H9 (cell line): ENCODE measurements around the gene CETN1. TPM values are rescaled to one million over a fixed set of nuclear protein-coding genes. Genes with fewer than 3 reads are reported as not detected.

Experiments
- DNase-seq: peaks from one replicate; pipeline ENCODE4 v3.0.0-alpha.2; 2017
- H2AFZ ChIP-seq: one replicate; pipeline ENCODE4 v1.6.1; 2013; ENCODE audit warnings: mild to moderate bottlenecking, low read length, control low read depth, moderate library complexity
- H2AK5ac ChIP-seq: 2 replicates; pipeline ENCODE4 v1.6.1; 2013; ENCODE audit warnings: low read length, control low read depth, mixed read lengths; ENCODE audit not compliant: insufficient read length
- H2BK120ac ChIP-seq: one replicate; pipeline ENCODE4 v1.6.1; 2013; ENCODE audit warnings: low read depth, mild to moderate bottlenecking, low read length, control low read depth, inconsistent platforms; ENCODE audit not compliant: poor library complexity, severe bottlenecking
- H2BK12ac ChIP-seq: 2 replicates; pipeline ENCODE4 v1.6.1; 2013; ENCODE audit warnings: low read length, control low read depth, mixed read lengths, low read depth; ENCODE audit not compliant: insufficient read length
- H2BK15ac ChIP-seq: 2 replicates; pipeline ENCODE4 v1.6.1; 2013; ENCODE audit warnings: low read depth, low read length, control low read depth
- H2BK20ac ChIP-seq: one replicate; pipeline ENCODE4 v1.6.1; 2013; ENCODE audit warnings: low read depth, mild to moderate bottlenecking, low read length, control low read depth, inconsistent platforms; ENCODE audit not compliant: poor library complexity, severe bottlenecking
- H2BK5ac ChIP-seq: 2 replicates; pipeline ENCODE4 v1.6.1; 2013; ENCODE audit warnings: low read length, control low read depth, mixed read lengths; ENCODE audit not compliant: insufficient read length
- H3K14ac ChIP-seq: 2 replicates; pipeline ENCODE4 v1.6.1; 2013; ENCODE audit warnings: low read length, control low read depth; ENCODE audit not compliant: insufficient read depth
- H3K18ac ChIP-seq: 2 replicates; pipeline ENCODE4 v1.6.1; 2013; ENCODE audit warnings: low read depth, mild to moderate bottlenecking, mixed read lengths, low read length, control low read depth; ENCODE audit not compliant: insufficient read length
- H3K23ac ChIP-seq: 2 replicates; pipeline ENCODE4 v1.6.1; 2013; ENCODE audit warnings: low read length, control low read depth, mixed read lengths, low read depth; ENCODE audit not compliant: insufficient read length
- H3K23me2 ChIP-seq: 2 replicates; pipeline ENCODE4 v1.6.1; 2013; ENCODE audit warnings: low read depth, mild to moderate bottlenecking, mixed read lengths, low read length, control low read depth; ENCODE audit not compliant: insufficient read length, poor library complexity, severe bottlenecking
- H3K27ac ChIP-seq: 2 replicates; pipeline ENCODE4 v1.5.1; 2013; ENCODE audit warnings: low read length, control low read depth, mixed read lengths, low read depth; ENCODE audit not compliant: insufficient read length
- H3K27me3 ChIP-seq: 2 replicates; pipeline ENCODE4 v1.6.1; 2013; ENCODE audit warnings: low read length, control low read depth, inconsistent platforms; ENCODE audit not compliant: insufficient read depth
- H3K4ac ChIP-seq: 2 replicates; pipeline ENCODE4 v1.6.1; 2013; ENCODE audit warnings: low read depth, mild to moderate bottlenecking, control low read depth, inconsistent platforms, low read length, moderate library complexity
- H3K4me1 ChIP-seq: 2 replicates; pipeline ENCODE4 v1.6.1; 2013; ENCODE audit warnings: low read length, control low read depth, inconsistent platforms; ENCODE audit not compliant: insufficient read depth
- H3K4me2 ChIP-seq: 2 replicates; pipeline ENCODE4 v1.6.1; 2013; ENCODE audit warnings: low read length, control low read depth, mixed read lengths; ENCODE audit not compliant: insufficient read length, insufficient read depth
- H3K56ac ChIP-seq: 2 replicates; pipeline ENCODE4 v1.6.1; 2013; ENCODE audit warnings: low read depth, mild to moderate bottlenecking, mixed read lengths, low read length, control low read depth; ENCODE audit not compliant: insufficient read length
- H3K79me1 ChIP-seq: 2 replicates; pipeline ENCODE4 v1.6.1; 2013; ENCODE audit warnings: low read depth, mild to moderate bottlenecking, moderate library complexity, low read length, control low read depth, inconsistent platforms; ENCODE audit not compliant: insufficient read depth, poor library complexity, severe bottlenecking
- H3K79me2 ChIP-seq: 2 replicates; pipeline ENCODE4 v1.6.1; 2013; ENCODE audit warnings: low read length, control low read depth, inconsistent platforms; ENCODE audit not compliant: insufficient read depth
- H3K9ac ChIP-seq: 2 replicates; pipeline ENCODE4 v1.6.1; 2013; ENCODE audit warnings: low read length, control low read depth, mixed read lengths; ENCODE audit not compliant: insufficient read length; ENCODE audit errors: extremely low read depth
- H3K9me3 ChIP-seq: one replicate; pipeline ENCODE4 v1.6.1; 2013; ENCODE audit warnings: low read depth, low read length, inconsistent platforms; ENCODE audit not compliant: control insufficient read depth
- H3T11ph ChIP-seq: one replicate; pipeline ENCODE4 v1.6.1; 2013; ENCODE audit warnings: mild to moderate bottlenecking, low read length, control low read depth, inconsistent platforms
- H4K20me1 ChIP-seq: one replicate; pipeline ENCODE4 v1.6.1; 2013; ENCODE audit not compliant: control insufficient read depth, insufficient read length, insufficient read depth
- H4K5ac ChIP-seq: 2 replicates; pipeline ENCODE4 v1.6.1; 2013; ENCODE audit warnings: low read depth, mild to moderate bottlenecking, mixed read lengths, low read length, control low read depth; ENCODE audit not compliant: insufficient read length
- H4K8ac ChIP-seq: replicated peaks from 2 replicates; pipeline ENCODE4 v1.6.1; 2013; ENCODE audit warnings: low read length, control low read depth, mixed read lengths, low read depth; ENCODE audit not compliant: insufficient read length
- H4K91ac ChIP-seq: 2 replicates; pipeline ENCODE4 v1.6.1; 2013; ENCODE audit warnings: low read depth, mild to moderate bottlenecking, moderate library complexity, mixed read lengths, low read length, control low read depth; ENCODE audit not compliant: insufficient read length
- H3K27ac Mint-ChIP-seq, 3 experiments: 2 replicates in 2 of 3; 3 replicates in 1 of 3; pipeline ENCODE4 v1.8.0; 2020 to 2021; ENCODE audit warnings: mixed read lengths in 3 of 3, mild to moderate bottlenecking in 1 of 3, moderate library complexity in 1 of 3
- H3K27me3 Mint-ChIP-seq: 2 replicates; pipeline ENCODE4 v1.8.0; 2021; ENCODE audit warnings: low read depth, mild to moderate bottlenecking, moderate library complexity, mixed read lengths
- H3K36me3 Mint-ChIP-seq, 3 experiments: 2 replicates in 2 of 3; 3 replicates in 1 of 3; pipeline ENCODE4 v1.8.0; 2020 to 2021; ENCODE audit warnings: low read depth in 3 of 3, mixed read lengths in 3 of 3; ENCODE audit not compliant: insufficient read depth in 1 of 3
- H3K4me1 Mint-ChIP-seq, 2 experiments: 2 replicates each; pipeline ENCODE4 v1.8.0; 2020; ENCODE audit warnings: mixed read lengths in 2 of 2
- H3K4me3 Mint-ChIP-seq, 2 experiments: 2 replicates in 1 of 2; 3 replicates in 1 of 2; pipeline ENCODE4 v1.8.0; 2020 to 2021; ENCODE audit warnings: mild to moderate bottlenecking in 2 of 2, mixed read lengths in 2 of 2, moderate library complexity in 1 of 2
- H3K9me3 Mint-ChIP-seq, 2 experiments: 2 replicates in 1 of 2; 3 replicates in 1 of 2; pipeline ENCODE4 v1.8.0; 2020; ENCODE audit warnings: mild to moderate bottlenecking in 2 of 2, mixed read lengths in 2 of 2, moderate library complexity in 1 of 2
- WGBS: extraction: QIAGEN DNeasy Blood & Tissue Kit; methylation state at CpG from one replicate; pipeline ENCODE4 v1.1.7; 2013; ENCODE audit warnings: missing lambda C conversion rate, low lambda C conversion rate, mixed read lengths; ENCODE audit not compliant: insufficient read length; ENCODE audit errors: extremely low coverage; 5-methylcytosine and 5-hydroxymethylcytosine counted together
- total RNA-seq: library from RNA; stranded (reverse); gene quantifications from 2 replicates; pipeline ENCODE4 v1.2.1, GENCODE V29; 2021
- TF ChIP-seq, protein P1 (sequence below): fragments of 200-600 bp; sonication (generic); conservative IDR thresholded peaks from 3 replicates; pipeline ENCODE4 v1.8.0; 2021; ENCODE audit warnings: antibody characterized with exemption, mild to moderate bottlenecking

The CETN1 gene
- total RNA-seq, 1 experiment from 2014 or later = not detected

DNA sequence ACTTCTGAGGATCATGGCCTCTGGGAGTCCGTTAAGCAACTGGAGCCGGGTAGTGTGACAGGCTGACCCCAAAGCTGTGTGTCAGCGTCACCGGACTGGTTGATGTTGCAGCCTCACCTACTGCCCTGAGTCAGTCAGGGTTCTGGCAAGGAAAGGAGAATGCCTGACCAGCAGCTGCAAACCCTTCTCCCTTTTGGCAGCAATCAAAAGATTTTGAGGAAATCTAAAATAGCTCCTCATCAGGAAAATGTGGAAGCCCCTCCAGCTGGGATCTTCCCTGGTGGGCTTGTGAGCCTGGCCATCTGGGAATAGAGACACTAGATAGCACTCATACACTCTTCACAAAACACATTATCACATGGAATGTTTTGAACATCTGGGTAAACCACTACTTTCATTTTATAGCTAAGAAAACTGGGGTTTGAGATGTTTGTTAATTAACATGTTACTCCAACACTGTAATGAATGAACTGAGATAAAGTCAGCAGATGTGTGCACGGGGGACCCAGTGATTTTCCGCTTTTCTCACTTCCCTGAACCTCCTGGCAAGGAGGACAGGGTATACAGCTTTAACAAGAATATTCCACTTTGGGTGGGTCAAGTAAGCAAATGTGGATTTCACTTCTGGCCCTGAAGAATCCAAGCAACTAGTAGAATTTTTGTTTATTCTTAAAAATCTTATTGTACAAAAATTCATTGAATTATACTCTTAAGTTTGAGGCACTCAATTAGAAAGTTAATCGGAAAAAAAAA is 41.3 kb downstream of the CETN1 start:
- no peaks in the 10 kb centered on the region for H3K4me1 ChIP-seq
- Mint-ChIP-seq H3K9me3 (no peaks in the 10 kb centered on the region), H3K4me1 (peaks cover 6 to 8% of the 10 kb centered on the region in 2 experiments), H3K27ac (peak overlapping the region in 1 of 3 experiments; percentile 66; a peak in 1 of 7 replicates), H3K4me3 (no peak overlapping the region), H3K27me3 (peaks cover 7% of the 10 kb centered on the region), H3K36me3 (no peaks in the 10 kb centered on the region)
- no peaks in the 10 kb centered on the region for H3K79me2 ChIP-seq
- DNase-seq = no peak
- H3K14ac ChIP-seq = no peak overlapping the region
- no CpG with 5 or more reads among the region's 7 CpGs for WGBS
- peak overlapping the region; percentile 58 for H3K18ac ChIP-seq
- no peak overlapping the region for H4K8ac ChIP-seq
- H3K56ac ChIP-seq = no peak overlapping the region
- no peak overlapping the region for H3K9ac ChIP-seq
- H3K4me2 ChIP-seq = no peak overlapping the region
- H3T11ph ChIP-seq = no peak overlapping the region
- H2AK5ac ChIP-seq = no peak overlapping the region
- H4K91ac ChIP-seq = no peak overlapping the region
- H4K5ac ChIP-seq = no peak overlapping the region
- H2BK15ac ChIP-seq = no peak overlapping the region
- H2AFZ ChIP-seq = no peak overlapping the region
- H2BK120ac ChIP-seq = no peak overlapping the region
- TF ChIP-seq, protein P1, sequence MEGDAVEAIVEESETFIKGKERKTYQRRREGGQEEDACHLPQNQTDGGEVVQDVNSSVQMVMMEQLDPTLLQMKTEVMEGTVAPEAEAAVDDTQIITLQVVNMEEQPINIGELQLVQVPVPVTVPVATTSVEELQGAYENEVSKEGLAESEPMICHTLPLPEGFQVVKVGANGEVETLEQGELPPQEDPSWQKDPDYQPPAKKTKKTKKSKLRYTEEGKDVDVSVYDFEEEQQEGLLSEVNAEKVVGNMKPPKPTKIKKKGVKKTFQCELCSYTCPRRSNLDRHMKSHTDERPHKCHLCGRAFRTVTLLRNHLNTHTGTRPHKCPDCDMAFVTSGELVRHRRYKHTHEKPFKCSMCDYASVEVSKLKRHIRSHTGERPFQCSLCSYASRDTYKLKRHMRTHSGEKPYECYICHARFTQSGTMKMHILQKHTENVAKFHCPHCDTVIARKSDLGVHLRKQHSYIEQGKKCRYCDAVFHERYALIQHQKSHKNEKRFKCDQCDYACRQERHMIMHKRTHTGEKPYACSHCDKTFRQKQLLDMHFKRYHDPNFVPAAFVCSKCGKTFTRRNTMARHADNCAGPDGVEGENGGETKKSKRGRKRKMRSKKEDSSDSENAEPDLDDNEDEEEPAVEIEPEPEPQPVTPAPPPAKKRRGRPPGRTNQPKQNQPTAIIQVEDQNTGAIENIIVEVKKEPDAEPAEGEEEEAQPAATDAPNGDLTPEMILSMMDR = no peak
- H3K23ac ChIP-seq = no peak overlapping the region
- H3K27me3 ChIP-seq = no peaks in the 10 kb centered on the region
- H2BK5ac ChIP-seq = no peak overlapping the region
- H3K4ac ChIP-seq = no peak overlapping the region
- H4K20me1 ChIP-seq = no peaks in the 10 kb centered on the region
- H2BK20ac ChIP-seq = no peak overlapping the region
- H3K23me2 ChIP-seq = no peaks in the 10 kb centered on the region
- H3K79me1 ChIP-seq = no peaks in the 10 kb centered on the region
- H2BK12ac ChIP-seq = no peak overlapping the region
- H3K9me3 ChIP-seq = no peaks in the 10 kb centered on the region
- H3K27ac ChIP-seq = no peak overlapping the region
